Caco-2 (cell line): ENCODE measurements around the gene ARL10. TPM values are rescaled to one million over a fixed set of nuclear protein-coding genes. Genes with fewer than 3 reads are reported as not detected.

Experiments
- BruUV-seq: library from RNA; stranded (reverse); fragments of 400-500 nt; replicated peaks from 2 replicates; lab custom pipeline; 2021; lab: Mats Ljungman, UMichigan
- CTCF ChIA-PET: fragments of 300-600 bp; sonication (Branson Sonifier 250); formaldehyde crosslinking; loops from one replicate; lab custom pipeline; 2022; ENCODE audit warnings: antibody characterized with exemption; lab: Charles Lee
- POLR2A ChIA-PET: fragments of 300-600 bp; sonication (Branson Sonifier 250); formaldehyde crosslinking; loops from one replicate; lab custom pipeline; 2022; ENCODE audit warnings: antibody characterized with exemption; lab: Charles Lee
- DNase-seq, 2 experiments: peaks; one replicate each; pipeline versions ENCODE4 v3.0.0 to v3.0.0-alpha.2; 2020 to 2022
- H3K27me3 ChIP-seq: replicated peaks from 2 replicates; pipeline ENCODE4 v1.6.0; 2011; ENCODE audit warnings: low read length; ENCODE audit not compliant: control insufficient read depth, insufficient read depth
- H3K36me3 ChIP-seq: 2 replicates; pipeline ENCODE4 v1.5.1; 2011; ENCODE audit warnings: low read length; ENCODE audit not compliant: control insufficient read depth, insufficient read depth
- H3K4me1 ChIP-seq: fragments of 250-450 bp; sonication (Bioruptor Pico); 2 replicates; pipeline ENCODE4 v1.5.1; 2020; ENCODE audit warnings: mild to moderate bottlenecking
- H3K4me3 ChIP-seq: 2 replicates; pipeline ENCODE4 v1.5.1; 2011; ENCODE audit warnings: low read depth, mild to moderate bottlenecking, control low read depth, low read length
- H3K9me3 ChIP-seq: fragments of 250-450 bp; sonication (Bioruptor Pico); 2 replicates; pipeline ENCODE4 v1.5.1; 2020; ENCODE audit warnings: mild to moderate bottlenecking, moderate library complexity
- H3K27ac Mint-ChIP-seq: one replicate; pipeline ENCODE4 v1.8.0; 2022; ENCODE audit warnings: mixed read lengths; ENCODE audit not compliant: unreplicated experiment
- H3K27me3 Mint-ChIP-seq: one replicate; pipeline ENCODE4 v1.8.0; 2022; ENCODE audit warnings: mixed read lengths; ENCODE audit not compliant: insufficient read depth, unreplicated experiment
- H3K36me3 Mint-ChIP-seq: one replicate; pipeline ENCODE4 v1.8.0; 2022; ENCODE audit warnings: mild to moderate bottlenecking, mixed read lengths; ENCODE audit not compliant: insufficient read depth, unreplicated experiment
- H3K4me1 Mint-ChIP-seq: one replicate; pipeline ENCODE4 v1.8.0; 2022; ENCODE audit warnings: low read depth, mixed read lengths; ENCODE audit not compliant: unreplicated experiment
- H3K4me3 Mint-ChIP-seq: one replicate; pipeline ENCODE4 v1.8.0; 2022; ENCODE audit warnings: mild to moderate bottlenecking, moderate library complexity, mixed read lengths; ENCODE audit not compliant: unreplicated experiment
- H3K9me3 Mint-ChIP-seq: one replicate; pipeline ENCODE4 v1.8.0; 2022; ENCODE audit warnings: mixed read lengths; ENCODE audit not compliant: unreplicated experiment
- intact Hi-C: fragments of 100-400 bp; cut with micrococcal nuclease; formaldehyde crosslinking; loops from one replicate; pipeline ENCODE4 v1.10.0; 2022; ENCODE audit not compliant: unreplicated experiment
- total RNA-seq: library from RNA; stranded (reverse); gene quantifications from 2 replicates; pipeline ENCODE4 v1.2.3, GENCODE V29; 2022
- TF ChIP-seq, protein P1 (sequence below), 2 experiments: fragments of 200-600 bp in 1 of 2; IDR thresholded peaks; 1 replicate in 1 of 2; 2 replicates in 1 of 2; pipeline versions ENCODE4 v1.5.1 to v1.8.0; 2011 to 2022; ENCODE audit warnings: antibody characterized with exemption in 1 of 2, control low read depth in 1 of 2, inconsistent platforms in 1 of 2, low read depth in 1 of 2, low read length in 1 of 2, mild to moderate bottlenecking in 1 of 2, moderate library complexity in 1 of 2; ENCODE audit not compliant: insufficient read depth in 1 of 2, severe bottlenecking in 1 of 2, unreplicated experiment in 1 of 2

The ARL10 gene
- total RNA-seq, 1 experiment from 2014 or later: 2.3 TPM

DNA sequence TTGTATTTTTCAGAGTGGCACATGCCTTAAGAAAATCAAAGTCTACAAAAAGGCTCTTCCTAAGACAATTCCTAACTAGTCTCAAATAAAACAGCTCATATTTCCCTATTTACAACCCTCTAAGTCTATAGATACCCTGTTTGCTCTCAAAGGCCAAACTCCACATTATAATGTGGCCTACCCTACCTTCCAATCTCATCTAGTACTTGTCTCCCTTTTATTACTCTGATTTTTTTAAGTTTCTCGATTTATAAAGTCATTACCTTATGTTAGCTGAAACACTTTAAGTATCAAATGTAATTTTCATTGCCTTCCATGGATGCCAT lies 23.2 kb upstream of the ARL10 start:
- Histone ChIP-seq H3K27me3 (no peaks in the 10 kb centered on the region), H3K4me1 (no peaks in the 10 kb centered on the region), H3K36me3 (peaks cover 3% of the 10 kb centered on the region), H3K4me3 (no peak overlapping the region), H3K9me3 (no peaks in the 10 kb centered on the region)
- no peak for DNase-seq
- Mint-ChIP-seq H3K9me3 (no peaks in the 10 kb centered on the region), H3K27ac (no peak overlapping the region), H3K36me3 (peaks cover 41% of the 10 kb centered on the region), H3K4me1 (no peaks in the 10 kb centered on the region), H3K4me3 (no peak overlapping the region), H3K27me3 (no peaks in the 10 kb centered on the region)
- intact Hi-C loops: no loop called here
- TF ChIP-seq, protein P1, sequence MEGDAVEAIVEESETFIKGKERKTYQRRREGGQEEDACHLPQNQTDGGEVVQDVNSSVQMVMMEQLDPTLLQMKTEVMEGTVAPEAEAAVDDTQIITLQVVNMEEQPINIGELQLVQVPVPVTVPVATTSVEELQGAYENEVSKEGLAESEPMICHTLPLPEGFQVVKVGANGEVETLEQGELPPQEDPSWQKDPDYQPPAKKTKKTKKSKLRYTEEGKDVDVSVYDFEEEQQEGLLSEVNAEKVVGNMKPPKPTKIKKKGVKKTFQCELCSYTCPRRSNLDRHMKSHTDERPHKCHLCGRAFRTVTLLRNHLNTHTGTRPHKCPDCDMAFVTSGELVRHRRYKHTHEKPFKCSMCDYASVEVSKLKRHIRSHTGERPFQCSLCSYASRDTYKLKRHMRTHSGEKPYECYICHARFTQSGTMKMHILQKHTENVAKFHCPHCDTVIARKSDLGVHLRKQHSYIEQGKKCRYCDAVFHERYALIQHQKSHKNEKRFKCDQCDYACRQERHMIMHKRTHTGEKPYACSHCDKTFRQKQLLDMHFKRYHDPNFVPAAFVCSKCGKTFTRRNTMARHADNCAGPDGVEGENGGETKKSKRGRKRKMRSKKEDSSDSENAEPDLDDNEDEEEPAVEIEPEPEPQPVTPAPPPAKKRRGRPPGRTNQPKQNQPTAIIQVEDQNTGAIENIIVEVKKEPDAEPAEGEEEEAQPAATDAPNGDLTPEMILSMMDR (IDR thresholded peaks at IDR 0.05; ENCODE audit: insufficient read depth in 1 of 2, low read depth in 1 of 2, low read length in 1 of 2, severe bottlenecking in 1 of 2, unreplicated experiment in 1 of 2): no peak
- POLR2A ChIA-PET: no interaction called here
- CTCF ChIA-PET: no interaction called here
- no TSS peak for BruUV-seq

DNA sequence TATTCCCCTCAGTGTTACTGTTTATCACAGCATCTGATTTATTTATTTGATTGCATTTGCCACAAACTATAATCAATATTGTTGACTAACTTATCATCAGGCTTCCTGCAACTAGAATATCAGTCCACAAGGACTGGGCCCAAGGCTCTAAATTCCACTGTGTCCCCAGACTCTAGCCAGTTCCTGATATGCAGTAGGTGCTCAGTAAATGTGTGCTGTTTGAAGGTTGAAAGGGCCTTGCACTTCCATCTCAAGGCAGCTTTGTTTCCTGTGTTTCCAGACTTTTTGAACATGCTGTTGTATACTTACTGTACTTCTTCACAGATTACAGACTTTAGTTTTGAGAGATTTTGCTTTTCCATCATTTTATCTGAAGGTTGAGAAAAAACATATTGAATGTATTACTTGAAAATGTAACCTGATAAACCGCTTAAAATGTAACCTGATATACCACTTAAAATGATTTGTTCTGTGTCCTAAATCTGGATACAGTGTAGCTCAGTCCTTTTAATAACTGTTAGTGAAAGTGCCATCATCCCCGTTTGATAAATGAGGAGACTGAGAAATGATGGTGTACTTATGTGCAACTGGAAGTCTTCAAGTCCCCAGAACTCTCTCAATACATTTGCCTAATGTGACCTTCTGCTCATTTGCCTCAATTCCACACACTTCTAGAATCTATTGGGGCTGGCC lies 22.4 kb upstream of the ARL10 start:
- H3K4me1 Mint-ChIP-seq: no peaks in the 10 kb centered on the region
- Histone ChIP-seq H3K27me3 (no peaks in the 10 kb centered on the region), H3K9me3 (no peaks in the 10 kb centered on the region), H3K4me1 (no peaks in the 10 kb centered on the region), H3K4me3 (no peak overlapping the region), H3K36me3 (peaks cover 3% of the 10 kb centered on the region)
- no TSS peak for BruUV-seq
- ChIA-PET POLR2A (no interaction called here), CTCF (no interaction called here)
- no peak overlapping the region for H3K27ac Mint-ChIP-seq
- peaks cover 43% of the 10 kb centered on the region for H3K36me3 Mint-ChIP-seq
- intact Hi-C loops: no loop called here
- TF ChIP-seq, protein P1 (IDR thresholded peaks at IDR 0.05; ENCODE audit: insufficient read depth in 1 of 2, low read depth in 1 of 2, low read length in 1 of 2, severe bottlenecking in 1 of 2, unreplicated experiment in 1 of 2): no peak
- no peaks in the 10 kb centered on the region for H3K9me3 Mint-ChIP-seq
- no peak overlapping the region for H3K4me3 Mint-ChIP-seq
- no peak for DNase-seq
- no peaks in the 10 kb centered on the region for H3K27me3 Mint-ChIP-seq

DNA sequence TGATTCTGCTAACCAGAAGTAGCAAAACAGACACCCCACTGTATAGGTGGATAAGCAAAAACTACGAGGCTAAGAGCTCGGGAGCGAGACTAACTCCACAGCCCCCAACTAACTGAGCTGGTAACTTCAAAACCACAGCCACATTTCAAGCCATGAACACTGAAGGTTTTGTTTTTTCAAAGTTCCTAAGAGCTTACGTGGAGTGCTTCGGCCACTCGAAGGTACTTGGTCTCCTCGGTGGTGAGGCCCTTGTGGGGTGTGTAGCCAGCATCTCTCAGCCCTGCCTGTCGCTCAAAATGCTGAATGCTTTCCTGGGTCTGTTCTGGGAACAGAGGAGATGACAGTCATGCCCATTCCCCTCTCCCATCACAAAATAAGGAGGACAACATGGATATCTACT lies 14.9 kb upstream of the ARL10 start:
- POLR2A ChIA-PET: no interaction called here
- Mint-ChIP-seq H3K4me1 (no peaks in the 10 kb centered on the region), H3K27me3 (no peaks in the 10 kb centered on the region), H3K4me3 (no peak overlapping the region), H3K9me3 (no peaks in the 10 kb centered on the region), H3K36me3 (peaks cover 84% of the 10 kb centered on the region), H3K27ac (no peak overlapping the region)
- H3K4me3 ChIP-seq: no peak overlapping the region
- intact Hi-C loops: no loop called here
- TF ChIP-seq, protein P1 (IDR thresholded peaks at IDR 0.05; ENCODE audit: insufficient read depth in 1 of 2, low read depth in 1 of 2, low read length in 1 of 2, severe bottlenecking in 1 of 2, unreplicated experiment in 1 of 2): no peak
- H3K36me3 ChIP-seq: peaks cover 6% of the 10 kb centered on the region
- no peaks in the 10 kb centered on the region for H3K4me1 ChIP-seq
- DNase-seq: no peak
- no peaks in the 10 kb centered on the region for H3K9me3 ChIP-seq
- H3K27me3 ChIP-seq: no peaks in the 10 kb centered on the region
- BruUV-seq: no TSS peak
- CTCF ChIA-PET: no interaction called here
